ENCODE measurements around the gene CADM1. TPM values are rescaled to one million over a fixed set of nuclear protein-coding genes. Genes with fewer than 3 reads are reported as not detected.

The CADM1 gene
- total and polyA plus RNA-seq, 10 donors, result 1.4 to 18.8 (median 10.4) TPM

- H3K4me3 ChIP-seq, result no peak overlapping the region
Observed at GRCh38 chr11:115263799-115264656, 240.2 kb downstream of the CADM1 start.

GRCh38 chr11:115258216-115258615 is 246.0 kb downstream of the CADM1 start:
- Histone ChIP-seq H3K27me3 (replicated peaks in 1 of 7) (no peaks in the 10 kb centered on the region), H3K9me3 (no peaks in the 10 kb centered on the region), H3K4me1 (no peaks in the 10 kb centered on the region), H3K27ac (no peak overlapping the region), H3K36me3 (no peaks in the 10 kb centered on the region), H3K4me3 (no peak overlapping the region)
- TF ChIP-seq POLR2A (IDR thresholded peaks at IDR 0.05), result no peak
- TF ChIP-seq CTCF (IDR thresholded peaks at IDR 0.05 in 8 of 11, conservative IDR thresholded peaks at IDR 0.05 in 3 of 11), result no peak
- TF ChIP-seq POLR2AphosphoS5 (IDR thresholded peaks at IDR 0.05), result no peak
- intact Hi-C loops (cut with DNase I; ENCODE audit: low total_unique reads), result no loop called here
- DNase-seq, result no peak
- 89 to 95% (median 91%) methylated on average over 5 of the region's 5 CpGs for WGBS, 5 donors

More at GRCh38 chr11:115263799-115264656, 240.2 kb downstream of the CADM1 start:
- Histone ChIP-seq H3K27me3 (replicated peaks in 1 of 7) (no peaks in the 10 kb centered on the region), H3K27ac (no peak overlapping the region), H3K4me1 (no peaks in the 10 kb centered on the region), H3K9me3 (no peaks in the 10 kb centered on the region), H3K36me3 (no peaks in the 10 kb centered on the region)
- TF ChIP-seq CTCF (IDR thresholded peaks at IDR 0.05 in 8 of 11, conservative IDR thresholded peaks at IDR 0.05 in 3 of 11) (no peak), POLR2A (IDR thresholded peaks at IDR 0.05) (no peak), POLR2AphosphoS5 (IDR thresholded peaks at IDR 0.05) (no peak)
- intact Hi-C loops (cut with DNase I; ENCODE audit: low total_unique reads), result no loop called here
- WGBS, 5 donors, result 62 to 74% (median 72%) methylated on average over 5 of the region's 5 CpGs
- DNase-seq, result no peak

DNA sequence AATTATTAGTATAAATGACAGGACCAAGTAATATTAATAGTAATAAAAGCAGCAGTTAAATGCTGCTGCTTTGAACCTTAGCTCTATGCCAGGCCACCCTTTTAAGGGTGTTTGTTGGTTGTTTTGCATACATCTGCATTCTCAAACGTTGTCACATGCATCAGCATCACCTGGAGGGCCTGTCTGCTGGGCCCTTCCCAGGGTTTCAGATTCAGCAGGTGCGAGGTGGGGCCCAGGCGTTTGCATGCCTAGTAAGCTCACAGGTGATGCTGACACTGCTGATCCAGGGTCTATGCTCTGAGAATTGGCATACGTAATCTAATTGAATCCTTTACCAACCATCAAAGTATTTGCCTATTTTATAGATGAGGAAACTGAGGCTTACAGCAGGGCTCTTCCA is 246.5 kb downstream of the CADM1 start:
- H3K9me3 ChIP-seq, result no peaks in the 10 kb centered on the region
- no peaks in the 10 kb centered on the region for H3K36me3 ChIP-seq
- H3K27me3 ChIP-seq (replicated peaks in 1 of 7), result no peaks in the 10 kb centered on the region
- no peak overlapping the region for H3K4me3 ChIP-seq
- TF ChIP-seq POLR2AphosphoS5 (IDR thresholded peaks at IDR 0.05), result no peak
- TF ChIP-seq POLR2A (IDR thresholded peaks at IDR 0.05), result no peak
- TF ChIP-seq CTCF (IDR thresholded peaks at IDR 0.05 in 8 of 11, conservative IDR thresholded peaks at IDR 0.05 in 3 of 11), result no peak
- DNase-seq, result no peak
- 63 to 77% (median 72%) methylated on average over 4 of the region's 4 CpGs for WGBS, 5 donors
- peak overlapping the region in 5 of 8 donors; percentile 26 to 75 (median 49) for H3K27ac ChIP-seq
- intact Hi-C loops (cut with DNase I; ENCODE audit: low total_unique reads), result no loop called here
- no peaks in the 10 kb centered on the region for H3K4me1 ChIP-seq

DNA sequence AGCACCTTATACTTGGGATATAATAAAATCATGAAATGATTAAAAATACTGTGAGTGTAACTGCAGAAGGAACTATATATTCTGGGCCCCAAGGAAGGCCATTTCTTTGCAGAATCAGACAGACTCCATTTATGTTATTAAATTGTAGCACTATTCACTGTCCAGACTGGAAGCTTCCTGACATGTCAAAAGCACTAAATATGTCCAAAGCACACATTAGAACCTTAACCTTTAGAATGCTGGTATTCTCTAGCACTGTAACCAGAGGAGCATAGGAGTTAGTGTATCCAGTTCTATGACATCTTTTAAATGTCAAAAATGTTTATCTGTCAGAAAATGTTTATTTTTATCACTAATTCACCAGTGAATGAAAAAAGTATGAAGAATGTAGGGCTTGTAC is 246.9 kb downstream of the CADM1 start:
- no peaks in the 10 kb centered on the region for H3K36me3 ChIP-seq
- no peak overlapping the region for H3K4me3 ChIP-seq
- no peak for DNase-seq
- H3K27me3 ChIP-seq (replicated peaks in 1 of 7), result no peaks in the 10 kb centered on the region
- no peaks in the 10 kb centered on the region for H3K4me1 ChIP-seq
- intact Hi-C loops (cut with DNase I; ENCODE audit: low total_unique reads), result no loop called here
- TF ChIP-seq CTCF (IDR thresholded peaks at IDR 0.05 in 8 of 11, conservative IDR thresholded peaks at IDR 0.05 in 3 of 11) (no peak), POLR2A (IDR thresholded peaks at IDR 0.05) (no peak), POLR2AphosphoS5 (IDR thresholded peaks at IDR 0.05) (no peak)
- H3K27ac ChIP-seq, result peak overlapping the region in 5 of 8 donors; percentile 26 to 75 (median 49)
- no peaks in the 10 kb centered on the region for H3K9me3 ChIP-seq
